ENCODE data around the gene ACOXL.

ACOXL gene

DNA sequence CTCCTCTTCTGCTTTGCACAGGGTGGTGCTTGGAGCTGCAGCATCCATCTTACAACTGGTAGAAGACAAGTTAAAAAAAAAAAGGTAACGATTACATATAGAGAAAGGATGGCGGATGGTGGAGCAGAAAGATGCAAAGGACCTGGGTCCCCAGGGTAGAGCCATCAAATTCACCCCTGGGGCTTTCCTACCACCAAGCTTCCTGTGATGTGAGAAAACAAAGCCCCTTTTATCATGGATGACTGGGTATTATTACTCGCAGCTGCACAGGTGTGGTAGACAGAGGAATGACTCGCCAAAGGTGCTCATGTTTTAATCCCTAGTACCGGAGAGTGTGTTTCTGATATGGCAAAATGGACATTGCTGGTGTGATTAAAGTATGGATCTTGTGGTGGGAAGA lies 1.3 kb upstream of the ACOXL start:
- Histone ChIP-seq H3K36me3 (ENCODE audit: insufficient read depth, low read length) (no peaks in the 10 kb centered on the region), H3K4me2 (ENCODE audit: low read length) (no peak overlapping the region), H3K9ac (ENCODE audit: low read length) (no peak overlapping the region), H4K20me1 (ENCODE audit: insufficient read depth, low read length) (no peaks in the 10 kb centered on the region), H3K4me1 (ENCODE audit: insufficient read depth, low read length, severe bottlenecking) (no peaks in the 10 kb centered on the region), H3F3A (ENCODE audit: insufficient read depth, low read length) (no peaks in the 10 kb centered on the region), H2AFZ (ENCODE audit: low read length) (no peak overlapping the region), H3K9me3 (ENCODE audit: low read length) (no peaks in the 10 kb centered on the region), H3K4me3 (ENCODE audit: low read depth, low read length, poor library complexity, severe bottlenecking) (no peak overlapping the region), H3K79me2 (ENCODE audit: insufficient read depth, low read length) (no peaks in the 10 kb centered on the region), H3K27me3 (ENCODE audit: insufficient read depth, low read length) (no peaks in the 10 kb centered on the region), H3K9me2 (ENCODE audit: low read depth, low read length) (no peaks in the 10 kb centered on the region), H3K27ac (ENCODE audit: low read depth, low read length, poor library complexity, severe bottlenecking) (no peak overlapping the region)
- no peak for TF ChIP-seq EZH2 (IDR thresholded peaks at IDR 0.05; ENCODE audit: borderline replicate concordance, low read length)
- TF ChIP-seq, protein P1, sequence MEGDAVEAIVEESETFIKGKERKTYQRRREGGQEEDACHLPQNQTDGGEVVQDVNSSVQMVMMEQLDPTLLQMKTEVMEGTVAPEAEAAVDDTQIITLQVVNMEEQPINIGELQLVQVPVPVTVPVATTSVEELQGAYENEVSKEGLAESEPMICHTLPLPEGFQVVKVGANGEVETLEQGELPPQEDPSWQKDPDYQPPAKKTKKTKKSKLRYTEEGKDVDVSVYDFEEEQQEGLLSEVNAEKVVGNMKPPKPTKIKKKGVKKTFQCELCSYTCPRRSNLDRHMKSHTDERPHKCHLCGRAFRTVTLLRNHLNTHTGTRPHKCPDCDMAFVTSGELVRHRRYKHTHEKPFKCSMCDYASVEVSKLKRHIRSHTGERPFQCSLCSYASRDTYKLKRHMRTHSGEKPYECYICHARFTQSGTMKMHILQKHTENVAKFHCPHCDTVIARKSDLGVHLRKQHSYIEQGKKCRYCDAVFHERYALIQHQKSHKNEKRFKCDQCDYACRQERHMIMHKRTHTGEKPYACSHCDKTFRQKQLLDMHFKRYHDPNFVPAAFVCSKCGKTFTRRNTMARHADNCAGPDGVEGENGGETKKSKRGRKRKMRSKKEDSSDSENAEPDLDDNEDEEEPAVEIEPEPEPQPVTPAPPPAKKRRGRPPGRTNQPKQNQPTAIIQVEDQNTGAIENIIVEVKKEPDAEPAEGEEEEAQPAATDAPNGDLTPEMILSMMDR (IDR thresholded peaks at IDR 0.05; ENCODE audit: low read length) = no peak

- Histone ChIP-seq H3K9me3 (ENCODE audit: low read length) (no peaks in the 10 kb centered on the region), H3K4me1 (ENCODE audit: insufficient read depth, low read length, severe bottlenecking) (no peaks in the 10 kb centered on the region), H3F3A (ENCODE audit: insufficient read depth, low read length) (no peaks in the 10 kb centered on the region), H4K20me1 (ENCODE audit: insufficient read depth, low read length) (no peaks in the 10 kb centered on the region), H3K79me2 (ENCODE audit: insufficient read depth, low read length) (no peaks in the 10 kb centered on the region), H2AFZ (ENCODE audit: low read length) (no peak overlapping the region), H3K36me3 (ENCODE audit: insufficient read depth, low read length) (no peaks in the 10 kb centered on the region), H3K9me2 (ENCODE audit: low read depth, low read length) (no peaks in the 10 kb centered on the region), H3K27ac (ENCODE audit: low read depth, low read length, poor library complexity, severe bottlenecking) (no peak overlapping the region), H3K4me2 (ENCODE audit: low read length) (no peak overlapping the region), H3K27me3 (ENCODE audit: insufficient read depth, low read length) (peaks cover 7% of the 10 kb centered on the region; the same call in 1 of the 2 replicates), H3K9ac (ENCODE audit: low read length) (no peak overlapping the region), H3K4me3 (ENCODE audit: low read depth, low read length, poor library complexity, severe bottlenecking) (no peak overlapping the region)
- TF ChIP-seq EZH2 (IDR thresholded peaks at IDR 0.05; ENCODE audit: borderline replicate concordance, low read length) = no peak
- TF ChIP-seq, protein P1 (IDR thresholded peaks at IDR 0.05; ENCODE audit: low read length) = no peak
Measured at GRCh38 chr2:110735366-110735765, 3.0 kb downstream of the ACOXL start.

DNA sequence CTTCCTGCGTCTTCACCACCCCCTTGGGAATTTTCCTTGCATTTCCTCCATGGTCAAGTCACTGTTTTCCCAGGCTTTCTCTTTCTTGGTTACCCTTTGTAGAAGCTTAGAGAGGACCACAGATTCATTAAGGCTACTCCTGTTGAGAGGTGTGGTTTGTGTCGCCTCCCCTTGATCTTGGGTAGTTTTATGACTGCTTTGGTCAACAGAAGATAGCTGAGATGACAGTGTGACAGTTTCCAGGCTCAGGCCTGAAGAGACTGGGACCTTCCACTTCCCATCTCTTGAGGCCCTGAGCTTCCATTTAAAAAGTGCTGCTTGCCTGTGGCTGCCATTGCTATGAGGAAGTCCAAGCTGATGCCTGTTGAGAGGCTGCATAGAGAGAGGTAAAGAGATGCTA lies 5.4 kb downstream of the ACOXL start:
- H3K36me3 ChIP-seq (ENCODE audit: insufficient read depth, low read length) = no peaks in the 10 kb centered on the region
- no peak overlapping the region for H3K4me3 ChIP-seq (ENCODE audit: low read depth, low read length, poor library complexity, severe bottlenecking)
- no peaks in the 10 kb centered on the region for H3F3A ChIP-seq (ENCODE audit: insufficient read depth, low read length)
- H3K4me1 ChIP-seq (ENCODE audit: insufficient read depth, low read length, severe bottlenecking) = no peaks in the 10 kb centered on the region
- H3K27ac ChIP-seq (ENCODE audit: low read depth, low read length, poor library complexity, severe bottlenecking) = no peak overlapping the region
- H3K4me2 ChIP-seq (ENCODE audit: low read length) = no peak overlapping the region
- no peak overlapping the region for H2AFZ ChIP-seq (ENCODE audit: low read length)
- no peaks in the 10 kb centered on the region for H3K9me2 ChIP-seq (ENCODE audit: low read depth, low read length)
- H3K9me3 ChIP-seq (ENCODE audit: low read length) = no peaks in the 10 kb centered on the region
- H3K79me2 ChIP-seq (ENCODE audit: insufficient read depth, low read length) = no peaks in the 10 kb centered on the region
- TF ChIP-seq, protein P1 (IDR thresholded peaks at IDR 0.05; ENCODE audit: low read length) = no peak
- TF ChIP-seq EZH2 (IDR thresholded peaks at IDR 0.05; ENCODE audit: borderline replicate concordance, low read length) = no peak
- H3K9ac ChIP-seq (ENCODE audit: low read length) = no peak overlapping the region
- H3K27me3 ChIP-seq (ENCODE audit: insufficient read depth, low read length) = peaks cover 11% of the 10 kb centered on the region
- H4K20me1 ChIP-seq (ENCODE audit: insufficient read depth, low read length) = no peaks in the 10 kb centered on the region
